Activated naive CD8-positive, alpha-beta T cell treated with anti-CD3 and anti-CD28 coated beads for 36 hours (primary cell): ENCODE data around the gene SSR3. TPM values are rescaled to one million over a fixed set of nuclear protein-coding genes. Genes with fewer than 3 reads are reported as not detected.
"Not testable (repeated sequence)": the region's sequence is repeated elsewhere in the genome, so short reads cannot be mapped to it uniquely, and the experiment has no call there.

Source experiments
- DNase-seq: peaks from one replicate; pipeline ENCODE4 v3.0.0; 2021
- H3K27ac Mint-ChIP-seq: one replicate; pipeline ENCODE4 v1.8.0; 2022; ENCODE audit warnings: mild to moderate bottlenecking, moderate library complexity, mixed read lengths
- H3K27me3 Mint-ChIP-seq: one replicate; pipeline ENCODE4 v1.8.0; 2022; ENCODE audit warnings: mild to moderate bottlenecking, mixed read lengths
- H3K36me3 Mint-ChIP-seq: one replicate; pipeline ENCODE4 v1.8.0; 2021; ENCODE audit warnings: mild to moderate bottlenecking, mixed read lengths
- H3K4me1 Mint-ChIP-seq: one replicate; pipeline ENCODE4 v1.8.0; 2021; ENCODE audit warnings: mixed read lengths
- H3K4me3 Mint-ChIP-seq: one replicate; pipeline ENCODE4 v1.8.0; 2022; ENCODE audit warnings: mild to moderate bottlenecking, moderate library complexity, mixed read lengths
- H3K9me3 Mint-ChIP-seq: one replicate; pipeline ENCODE4 v1.8.0; 2022; ENCODE audit warnings: mixed read lengths
- total RNA-seq, 2 experiments: library from RNA; stranded (reverse); gene quantifications; one replicate each; pipeline ENCODE4 v1.2.3, GENCODE V29; 2021

The SSR3 gene
- total RNA-seq, 2 experiments from 2014 or later = 175 to 176 TPM

DNA sequence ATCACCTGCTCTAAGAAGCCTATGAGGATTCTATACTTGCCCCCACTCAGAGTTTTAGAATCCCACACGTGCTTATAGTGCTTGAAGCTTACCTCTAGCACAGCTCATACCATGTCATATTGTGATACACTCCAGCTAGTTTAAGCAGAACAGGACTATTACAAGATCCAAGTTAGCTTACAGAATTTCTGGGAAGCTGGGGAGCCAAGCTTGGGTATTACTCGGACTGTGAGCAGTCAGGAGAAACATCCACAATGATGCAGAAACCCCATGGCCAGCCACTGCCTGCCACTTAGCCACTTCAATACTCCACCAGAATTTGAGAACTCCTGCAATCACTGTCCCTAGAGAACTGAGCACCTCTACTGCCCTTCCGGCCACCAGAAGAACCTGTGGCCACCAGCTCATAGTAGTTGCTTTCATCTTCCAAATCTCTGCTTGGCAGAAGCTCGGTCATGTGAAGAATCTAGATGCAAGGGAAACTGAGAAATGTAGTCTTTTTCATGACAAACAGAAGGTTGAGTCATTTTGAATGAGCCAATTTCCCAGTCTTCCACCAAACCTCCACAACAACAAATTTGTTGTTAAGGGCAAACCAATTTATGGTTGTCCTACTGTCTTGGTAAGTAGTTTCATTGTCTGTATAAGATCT lies 27.7 kb upstream of the SSR3 start:
- Mint-ChIP-seq H3K27me3 (peaks cover 7% of the 10 kb centered on the region), H3K27ac (no peak overlapping the region), H3K4me1 (peaks cover 4% of the 10 kb centered on the region), H3K9me3 (no peaks in the 10 kb centered on the region), H3K4me3 (no peak overlapping the region), H3K36me3 (no peaks in the 10 kb centered on the region)
- DNase-seq = no peak

DNA sequence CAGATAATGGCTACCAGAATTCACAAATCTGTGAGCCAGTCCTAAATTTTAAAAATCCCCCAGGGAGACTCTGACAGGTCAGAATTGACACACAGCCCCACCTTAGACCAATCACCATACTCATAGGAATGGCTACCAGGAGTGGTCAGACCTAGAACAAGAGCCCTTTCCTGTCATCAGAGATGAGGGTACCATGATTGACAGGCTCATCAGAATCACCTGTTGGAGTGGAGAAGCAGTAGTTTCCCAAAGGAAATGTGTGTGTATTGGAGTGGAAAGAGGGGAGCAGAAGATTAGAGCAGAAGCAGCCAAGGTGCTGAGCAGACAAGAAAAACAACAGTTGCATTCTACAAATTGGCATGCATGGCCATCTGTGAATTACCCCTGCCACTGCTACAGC lies 27.0 kb upstream of the SSR3 start:
- H3K27me3 Mint-ChIP-seq = peaks cover 8% of the 10 kb centered on the region
- H3K4me1 Mint-ChIP-seq = peaks cover 5% of the 10 kb centered on the region

DNA sequence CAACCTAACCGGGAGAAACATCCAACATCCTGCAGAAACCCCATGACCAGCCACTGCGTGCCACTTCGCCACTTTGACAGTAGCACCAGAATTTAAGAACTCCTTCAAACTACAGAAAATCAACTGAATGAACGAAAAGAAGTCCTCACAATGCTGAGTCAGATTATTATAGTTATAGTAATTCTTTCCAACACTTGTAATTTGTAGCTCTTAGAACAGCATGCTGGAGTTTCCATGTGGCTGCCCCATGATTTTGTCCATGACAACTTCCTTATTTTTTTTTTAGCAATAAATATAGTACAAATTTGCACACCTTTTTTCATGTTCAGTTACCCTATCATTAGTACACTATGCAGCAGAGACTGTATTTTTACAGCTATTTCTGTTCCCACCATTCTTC lies 26.1 kb upstream of the SSR3 start:
- DNase-seq = no peak
- Mint-ChIP-seq H3K36me3 (no peaks in the 10 kb centered on the region), H3K27me3 (peaks cover 13% of the 10 kb centered on the region), H3K9me3 (no peaks in the 10 kb centered on the region), H3K4me3 (no peak overlapping the region), H3K4me1 (peaks cover 5% of the 10 kb centered on the region), H3K27ac (no peak overlapping the region)

More for the DNA sequence above, 27.0 kb upstream of the SSR3 start:
- Mint-ChIP-seq H3K4me3 (no peak overlapping the region), H3K36me3 (no peaks in the 10 kb centered on the region), H3K9me3 (no peaks in the 10 kb centered on the region), H3K27ac (no peak overlapping the region)
- DNase-seq = no peak

DNA sequence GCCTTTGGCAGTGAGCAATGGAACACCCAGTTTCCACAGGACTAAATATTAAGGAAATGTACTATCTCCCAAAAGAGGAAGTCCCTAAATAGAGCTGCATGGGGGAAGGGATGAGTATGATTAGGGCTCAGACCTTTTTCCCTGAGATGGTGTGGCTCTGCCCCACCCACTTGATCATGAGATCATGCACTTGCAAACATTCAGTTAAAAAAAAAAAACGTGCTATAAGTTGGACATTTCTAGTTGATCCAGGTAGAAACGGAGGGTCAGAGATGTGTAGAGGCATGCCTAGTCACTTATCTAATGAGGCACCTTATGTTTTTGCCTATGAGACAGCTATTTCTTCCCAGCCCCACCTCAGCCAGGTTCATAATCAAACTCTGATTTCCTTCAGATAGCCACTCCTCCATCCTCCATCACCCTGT lies 24.5 kb upstream of the SSR3 start:
- Mint-ChIP-seq H3K4me1 (peaks cover 5% of the 10 kb centered on the region), H3K27ac (no peak overlapping the region), H3K9me3 (no peaks in the 10 kb centered on the region), H3K4me3 (no peak overlapping the region), H3K27me3 (peaks cover 13% of the 10 kb centered on the region), H3K36me3 (no peaks in the 10 kb centered on the region)
- DNase-seq = no peak

DNA sequence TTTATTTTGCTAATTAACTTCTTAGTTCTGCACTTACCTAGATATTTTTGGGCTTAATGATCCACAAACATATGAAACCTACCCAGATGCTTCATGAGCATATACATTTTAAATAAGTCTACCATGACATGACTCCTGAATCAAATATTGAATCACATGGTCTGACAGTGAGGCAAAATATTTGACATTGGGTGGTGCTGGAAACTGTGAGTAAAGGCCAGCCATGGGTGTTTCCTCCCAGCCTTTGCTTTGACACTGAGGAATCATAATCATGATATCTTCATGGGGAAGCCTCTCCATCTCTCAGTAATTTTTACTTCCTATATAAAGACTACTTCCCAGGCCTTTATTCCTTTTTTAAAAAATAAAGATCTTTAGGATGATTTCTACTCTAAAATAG lies 22.8 kb upstream of the SSR3 start:
- Mint-ChIP-seq H3K36me3 (no peaks in the 10 kb centered on the region), H3K27me3 (peaks cover 13% of the 10 kb centered on the region)
- no peak for DNase-seq

DNA sequence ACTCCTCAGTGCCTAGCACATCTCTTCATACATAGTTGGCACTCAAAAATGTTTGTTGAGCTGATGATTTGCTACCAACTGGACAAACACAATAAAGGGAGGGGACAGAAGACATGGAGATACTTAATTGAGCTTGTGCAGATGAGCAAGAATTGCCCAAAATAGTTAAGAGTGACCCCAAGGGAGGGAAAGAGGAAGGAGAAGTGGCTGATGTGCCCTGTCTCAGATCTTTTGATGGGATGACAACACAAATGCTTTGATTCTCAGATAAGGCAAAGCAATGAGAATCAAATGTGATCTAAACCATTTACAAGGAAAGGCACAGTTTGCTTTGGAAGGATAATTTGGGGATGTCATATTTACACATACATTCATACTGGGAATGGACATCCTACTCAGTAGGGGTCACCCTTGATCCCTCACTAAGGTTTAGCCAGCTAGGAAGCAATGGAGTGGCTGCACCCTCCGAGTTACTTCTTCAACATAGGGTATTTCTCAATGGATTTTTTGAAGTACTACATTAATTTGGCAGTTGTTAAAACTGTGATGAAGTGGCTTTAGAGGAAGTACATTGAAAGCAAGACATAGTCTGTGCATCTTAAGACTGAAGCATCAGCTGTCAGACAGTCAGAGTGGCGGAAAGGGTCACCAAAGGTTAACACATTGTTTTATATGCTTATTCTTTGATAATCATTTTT lies 21.9 kb upstream of the SSR3 start:
- peaks cover 2% of the 10 kb centered on the region for H3K4me1 Mint-ChIP-seq
- no peaks in the 10 kb centered on the region for H3K9me3 Mint-ChIP-seq
- DNase-seq = no peak
- no peak overlapping the region for H3K27ac Mint-ChIP-seq
- H3K36me3 Mint-ChIP-seq = no peaks in the 10 kb centered on the region
- no peak overlapping the region for H3K4me3 Mint-ChIP-seq
- peaks cover 14% of the 10 kb centered on the region for H3K27me3 Mint-ChIP-seq

More for the DNA sequence above, 22.8 kb upstream of the SSR3 start:
- H3K9me3 Mint-ChIP-seq = no peaks in the 10 kb centered on the region
- no peak overlapping the region for H3K4me3 Mint-ChIP-seq
- H3K4me1 Mint-ChIP-seq = peaks cover 3% of the 10 kb centered on the region
- H3K27ac Mint-ChIP-seq = no peak overlapping the region

DNA sequence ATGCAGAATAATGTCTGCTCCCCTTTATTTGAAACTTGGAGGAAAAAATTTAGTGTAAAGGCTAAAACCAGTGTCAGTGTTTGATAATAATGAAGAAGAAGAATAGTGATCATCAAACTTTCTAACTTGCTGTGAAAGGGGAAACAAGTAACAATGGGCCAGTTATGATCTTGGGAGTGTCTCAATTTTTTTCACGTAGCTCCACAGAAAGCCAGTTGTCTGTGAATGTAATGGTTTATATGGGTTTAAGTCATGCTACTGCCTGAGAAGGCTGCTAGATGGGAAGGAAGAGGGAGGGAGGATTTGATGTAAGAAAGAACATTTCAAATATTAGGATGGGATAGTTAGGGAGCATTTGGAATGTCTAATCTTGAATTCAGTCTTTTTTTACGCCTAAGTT lies 21.1 kb upstream of the SSR3 start:
- H3K9me3 Mint-ChIP-seq = no peaks in the 10 kb centered on the region
- peaks cover 15% of the 10 kb centered on the region for H3K27me3 Mint-ChIP-seq
- H3K4me3 Mint-ChIP-seq = no peak overlapping the region
- H3K4me1 Mint-ChIP-seq = peaks cover 2% of the 10 kb centered on the region
- no peaks in the 10 kb centered on the region for H3K36me3 Mint-ChIP-seq
- no peak for DNase-seq
- H3K27ac Mint-ChIP-seq = no peak overlapping the region

DNA sequence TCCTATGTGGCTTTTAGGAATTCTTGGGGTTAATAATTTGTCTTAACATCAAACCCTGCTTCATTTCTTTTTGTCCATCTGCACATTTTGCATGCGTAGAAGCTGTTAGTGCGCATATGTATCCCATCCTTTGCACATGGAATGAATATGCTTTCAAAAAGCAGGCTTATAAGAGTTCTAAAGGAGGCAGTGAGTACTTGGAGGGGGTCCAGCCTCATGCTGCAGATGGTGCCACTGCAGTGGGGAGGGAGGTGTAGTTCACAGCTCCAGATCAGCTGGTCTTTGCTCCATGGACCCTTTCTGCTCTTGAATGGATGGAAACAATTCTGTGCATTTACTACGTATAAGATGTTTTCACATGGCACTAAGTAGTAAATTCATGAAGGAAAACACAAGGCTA lies 20.7 kb upstream of the SSR3 start:
- no peak for DNase-seq
- Mint-ChIP-seq H3K9me3 (no peaks in the 10 kb centered on the region), H3K4me3 (no peak overlapping the region), H3K36me3 (no peaks in the 10 kb centered on the region), H3K4me1 (peaks cover 2% of the 10 kb centered on the region), H3K27me3 (peaks cover 17% of the 10 kb centered on the region), H3K27ac (no peak overlapping the region)

DNA sequence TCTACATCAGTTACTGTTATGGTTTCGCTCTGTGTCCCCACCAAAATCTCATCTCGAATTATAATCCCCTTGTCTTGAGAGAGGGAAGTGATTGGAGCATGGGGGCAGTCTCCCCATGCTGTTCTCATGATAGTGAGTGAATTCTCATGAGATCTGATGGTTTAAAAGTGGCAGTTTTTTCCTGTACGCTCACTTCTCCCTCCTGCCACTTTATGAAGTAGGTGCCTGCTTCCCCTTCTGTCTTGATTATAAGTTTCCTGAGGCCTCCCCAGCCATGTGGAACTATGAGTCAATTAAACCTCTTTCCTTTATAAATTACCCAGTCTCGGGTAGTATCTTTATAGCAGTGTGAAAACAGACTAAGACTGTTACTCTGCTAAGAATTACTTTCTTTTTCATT lies 15.0 kb upstream of the SSR3 start:
- H3K27ac Mint-ChIP-seq, DNase-seq, H3K4me1 Mint-ChIP-seq, H3K9me3 Mint-ChIP-seq, H3K36me3 Mint-ChIP-seq, H3K4me3 Mint-ChIP-seq: not testable (repeated sequence)
- peaks cover 10% of the 10 kb centered on the region for H3K27me3 Mint-ChIP-seq

DNA sequence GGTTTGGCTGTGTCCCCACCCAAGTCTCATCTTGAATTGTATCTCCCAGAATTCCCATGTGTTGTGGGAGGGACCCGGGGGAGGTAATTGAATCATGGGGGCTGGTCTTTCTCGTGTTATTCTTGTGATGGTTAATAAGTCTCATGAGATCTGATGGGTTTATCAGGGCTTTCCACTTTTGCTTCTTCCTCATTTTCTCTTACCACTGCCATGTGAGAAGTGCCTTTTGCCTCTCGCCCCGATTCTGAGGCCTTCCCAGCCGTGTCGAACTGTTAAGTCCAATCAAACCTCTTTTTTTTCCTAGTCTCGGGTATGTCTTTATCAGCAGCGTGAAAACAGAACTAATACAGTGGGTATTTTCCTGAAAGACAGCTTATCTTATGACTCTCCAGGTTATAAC lies 14.1 kb upstream of the SSR3 start:
- not testable (repeated sequence) for H3K27ac Mint-ChIP-seq, H3K36me3 Mint-ChIP-seq, DNase-seq, H3K9me3 Mint-ChIP-seq, H3K4me1 Mint-ChIP-seq, H3K4me3 Mint-ChIP-seq
- peaks cover 10% of the 10 kb centered on the region for H3K27me3 Mint-ChIP-seq

DNA sequence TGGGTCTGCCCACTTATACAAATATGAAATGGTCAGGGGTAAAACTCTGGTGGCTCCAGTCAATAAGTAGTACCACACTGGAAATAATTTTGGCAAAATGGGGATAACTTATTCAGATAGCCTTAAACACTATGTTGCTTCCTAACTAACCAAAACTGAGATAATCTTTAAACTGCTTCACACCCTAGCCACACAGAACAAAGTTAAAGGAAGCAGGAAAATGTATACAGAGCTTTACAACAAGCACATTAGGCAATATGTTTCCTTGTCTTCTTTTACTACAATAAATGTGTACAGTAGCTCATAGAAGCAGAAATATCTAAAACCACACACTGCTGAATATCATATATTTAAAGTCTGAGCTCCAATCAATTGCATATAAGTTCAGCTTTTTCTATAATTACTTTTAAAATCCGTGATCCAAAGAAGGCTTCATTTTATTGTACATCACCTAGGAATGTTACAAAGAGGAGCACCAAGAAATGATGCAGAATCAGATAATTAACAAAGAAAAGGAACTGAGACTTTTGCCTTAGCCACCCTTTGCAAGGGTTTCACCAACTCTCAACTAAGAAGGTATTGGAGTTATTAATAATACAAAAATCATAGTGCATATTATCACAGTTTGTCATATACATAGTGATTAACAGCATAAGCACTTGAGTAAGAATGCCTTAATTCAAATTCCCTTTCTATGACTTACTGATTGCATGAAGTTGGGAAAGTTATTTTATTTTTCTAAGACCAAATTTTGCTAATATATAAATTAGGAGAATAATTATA lies 9.2 kb upstream of the SSR3 start:
- no peak overlapping the region for H3K4me3 Mint-ChIP-seq
- peaks cover 7% of the 10 kb centered on the region for H3K27me3 Mint-ChIP-seq
- H3K36me3 Mint-ChIP-seq = no peaks in the 10 kb centered on the region
- no peak overlapping the region for H3K27ac Mint-ChIP-seq
- H3K9me3 Mint-ChIP-seq = no peaks in the 10 kb centered on the region
- H3K4me1 Mint-ChIP-seq = no peaks in the 10 kb centered on the region
- DNase-seq = no peak

DNA sequence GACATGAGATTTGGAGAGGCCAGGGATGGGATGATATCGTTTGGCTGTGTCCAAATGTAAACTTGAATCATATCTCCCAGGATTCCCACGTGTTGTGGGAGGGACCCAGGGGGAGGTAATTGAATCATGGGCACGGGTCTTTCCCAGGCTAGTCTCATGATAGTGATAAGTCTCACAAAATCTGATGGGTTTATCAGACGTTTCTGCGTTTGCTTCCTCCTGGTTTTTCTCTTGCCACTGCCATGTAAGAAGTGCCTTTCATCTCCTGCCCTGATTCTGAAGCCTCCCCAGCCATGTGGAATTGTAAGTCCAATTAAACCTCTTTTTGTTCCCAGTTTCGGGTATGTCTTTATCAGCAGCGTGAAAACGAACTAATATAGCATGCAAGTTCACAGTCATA lies 7.6 kb upstream of the SSR3 start:
- H3K36me3 Mint-ChIP-seq, H3K4me1 Mint-ChIP-seq, H3K27me3 Mint-ChIP-seq, H3K9me3 Mint-ChIP-seq, DNase-seq, H3K4me3 Mint-ChIP-seq, H3K27ac Mint-ChIP-seq: not testable (repeated sequence)

DNA sequence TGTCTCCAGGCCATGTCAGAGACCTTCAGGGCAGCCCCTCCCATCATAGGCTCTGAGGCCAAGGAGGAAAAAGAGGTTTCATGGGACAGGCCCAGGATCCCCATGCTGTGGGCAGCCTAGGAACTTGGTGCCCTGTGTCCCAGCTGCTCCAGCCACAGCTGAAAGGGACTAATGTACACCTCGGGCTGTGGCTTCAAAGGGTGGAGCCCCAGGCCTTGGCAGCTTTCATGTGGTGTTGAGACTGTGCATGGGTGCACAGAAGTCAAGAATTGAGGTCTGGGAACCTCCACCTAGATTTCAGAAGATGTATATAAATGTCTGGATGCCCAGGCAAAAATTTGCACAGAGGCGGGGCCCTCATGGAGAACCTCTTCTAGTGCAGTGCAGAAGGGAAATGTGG lies 6.6 kb upstream of the SSR3 start:
- Mint-ChIP-seq H3K36me3 (no peaks in the 10 kb centered on the region), H3K9me3 (no peaks in the 10 kb centered on the region), H3K27ac (no peak overlapping the region), H3K4me1 (no peaks in the 10 kb centered on the region), H3K4me3 (no peak overlapping the region), H3K27me3 (peaks cover 7% of the 10 kb centered on the region)
- DNase-seq = no peak

DNA sequence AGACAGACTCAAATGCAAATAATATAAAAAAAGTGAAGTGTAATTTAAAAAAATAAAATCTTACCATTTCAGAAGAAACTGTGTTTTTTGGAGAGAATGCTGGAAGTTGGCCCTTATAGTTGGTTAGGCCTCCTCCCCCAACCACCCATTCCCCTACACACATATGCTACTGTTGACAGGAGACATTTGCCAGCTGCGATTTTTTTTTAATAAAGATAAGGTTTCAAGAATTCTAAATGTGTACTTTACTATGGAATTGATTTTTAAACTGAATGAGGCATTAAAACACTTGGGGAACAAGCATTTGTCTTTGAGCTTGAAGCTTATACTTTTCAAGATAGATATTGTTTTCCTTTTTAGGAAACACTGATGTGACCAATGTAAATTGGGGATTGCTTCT lies 4.4 kb upstream of the SSR3 start:
- Mint-ChIP-seq H3K4me3 (no peak overlapping the region), H3K4me1 (peaks cover 6% of the 10 kb centered on the region), H3K27me3 (peaks cover 4% of the 10 kb centered on the region), H3K27ac (no peak overlapping the region), H3K9me3 (no peaks in the 10 kb centered on the region), H3K36me3 (no peaks in the 10 kb centered on the region)
- no peak for DNase-seq

DNA sequence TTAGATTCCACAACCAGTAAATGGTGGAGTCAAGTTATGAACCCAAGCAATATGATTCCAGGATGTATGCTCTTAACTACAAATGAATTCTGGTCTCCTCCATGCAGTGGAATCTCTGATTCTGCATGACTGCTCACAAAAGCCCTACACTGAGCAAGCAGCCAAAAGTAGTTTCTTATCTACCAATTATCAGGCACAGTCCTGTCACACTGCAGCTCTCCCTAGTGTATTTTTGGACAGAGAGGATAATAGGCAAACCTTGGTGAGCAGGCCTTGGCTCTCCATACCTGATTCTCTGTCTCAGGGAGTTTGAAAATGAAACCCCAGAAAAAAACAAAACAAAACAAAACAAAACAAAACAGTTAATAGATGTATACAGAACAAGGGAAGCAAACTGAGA lies 3.5 kb upstream of the SSR3 start:
- H3K4me1 Mint-ChIP-seq = peaks cover 9% of the 10 kb centered on the region
- no peak overlapping the region for H3K4me3 Mint-ChIP-seq
- H3K9me3 Mint-ChIP-seq = no peaks in the 10 kb centered on the region
- no peak for DNase-seq
- H3K27ac Mint-ChIP-seq = no peak overlapping the region
- H3K36me3 Mint-ChIP-seq = peaks cover 5% of the 10 kb centered on the region
- H3K27me3 Mint-ChIP-seq = peaks cover 1% of the 10 kb centered on the region

DNA sequence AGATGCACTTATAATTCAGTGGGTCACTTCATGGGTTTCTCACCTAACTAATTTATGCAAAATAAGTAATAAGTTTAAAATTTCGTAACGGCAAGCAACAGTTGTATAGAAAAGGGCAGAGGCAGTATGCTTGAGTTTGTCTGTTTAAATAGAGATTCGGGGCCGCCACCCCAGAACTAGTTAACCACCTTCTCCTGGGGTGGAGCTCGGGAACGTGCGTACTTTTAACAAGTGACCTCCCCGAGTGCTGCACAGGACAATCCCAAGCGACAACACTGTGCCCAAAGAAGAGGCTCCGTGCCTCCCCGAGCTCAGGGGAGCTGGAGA lies 439 bp downstream of the SSR3 start:
- Mint-ChIP-seq H3K4me3 (peak overlapping the region; percentile 96), H3K27ac (peak overlapping the region; percentile 94), H3K36me3 (peaks cover 33% of the 10 kb centered on the region), H3K9me3 (no peaks in the 10 kb centered on the region), H3K4me1 (peaks cover 36% of the 10 kb centered on the region), H3K27me3 (no peaks in the 10 kb centered on the region)
- DNase-seq = no peak
